HEK293 (cell line): ENCODE measurements around the gene UBA7.

Experiments used
- ZNF416 ChIP-seq: fragments of 450-650 bp; formaldehyde crosslinking; IDR thresholded peaks from 2 replicates; pipeline ENCODE4 v1.5.1; 2016; ENCODE audit warnings: missing biosample characterization, missing genetic modification characterization
- ZNF521 ChIP-seq: fragments of 450-650 bp; formaldehyde crosslinking; IDR thresholded peaks from 2 replicates; pipeline ENCODE4 v1.5.1; 2017; ENCODE audit warnings: missing biosample characterization, mild to moderate bottlenecking, missing genetic modification characterization
- ZNF600 ChIP-seq: fragments of 450-650 bp; formaldehyde crosslinking; IDR thresholded peaks from 2 replicates; pipeline ENCODE4 v1.5.1; 2016; ENCODE audit warnings: missing biosample characterization, missing genetic modification characterization

GRCh38 chr3:49807431-49808114 lies 6.2 kb downstream of the UBA7 start:
- no peak for TF ChIP-seq ZNF521 (tag by site-specific recombination)
- TF ChIP-seq ZNF600 (tag by site-specific recombination): no peak
- TF ChIP-seq ZNF416 (tag by site-specific recombination): no peak
